Fibroblast of lung (primary cell): ENCODE measurements around the gene BLTP2. TPM values are rescaled to one million over a fixed set of nuclear protein-coding genes. Genes with fewer than 3 reads are reported as not detected.

ENCODE experiments used
- DNase-seq, 2 donors: peaks; one replicate each; pipeline versions ENCODE4 v3.0.0 to v3.0.0-alpha.2; 2010; ENCODE audit warnings: low read depth in 2 of 2
- H2AFZ ChIP-seq: 2 replicates; pipeline ENCODE4 v1.5.1; 2012; ENCODE audit warnings: low read length, control low read depth, inconsistent platforms
- H3K27ac ChIP-seq: 2 replicates; pipeline ENCODE4 v1.5.1; 2011; ENCODE audit warnings: low read length, control low read depth; ENCODE audit not compliant: insufficient read depth
- H3K27me3 ChIP-seq: 2 replicates; pipeline ENCODE4 v1.5.1; 2011; ENCODE audit warnings: mild to moderate bottlenecking, low read length; ENCODE audit not compliant: control insufficient read depth, insufficient read depth
- H3K36me3 ChIP-seq: 2 replicates; pipeline ENCODE4 v1.5.1; 2011; ENCODE audit warnings: low read length; ENCODE audit not compliant: control insufficient read depth, insufficient read depth
- H3K4me1 ChIP-seq: 2 replicates; pipeline ENCODE4 v1.5.1; 2011; ENCODE audit warnings: low read length; ENCODE audit not compliant: control insufficient read depth, insufficient read depth; ENCODE audit errors: extremely low read depth
- H3K4me2 ChIP-seq: 2 replicates; pipeline ENCODE4 v1.5.1; 2011; ENCODE audit warnings: low read length, control low read depth; ENCODE audit not compliant: insufficient read depth; ENCODE audit errors: extremely low read depth
- H3K4me3 ChIP-seq, 4 experiments: fragments of 200-600 bp in 1 of 4; sonication (generic) in 1 of 4; replicated peaks in 1 of 4; 2 replicates each; pipeline ENCODE4 v1.5.1; 2011 to 2016; ENCODE audit warnings: low read length in 4 of 4, low read depth in 3 of 4, mild to moderate bottlenecking in 3 of 4, control low read depth in 2 of 4, inconsistent platforms in 1 of 4, mixed read lengths in 1 of 4; ENCODE audit not compliant: insufficient read depth in 1 of 4; ENCODE audit errors: control extremely low read depth in 1 of 4
- H3K79me2 ChIP-seq: 2 replicates; pipeline ENCODE4 v1.5.1; 2012; ENCODE audit warnings: mild to moderate bottlenecking, low read length, inconsistent platforms; ENCODE audit not compliant: control insufficient read depth, insufficient read depth
- H3K9ac ChIP-seq: 2 replicates; pipeline ENCODE4 v1.5.1; 2011; ENCODE audit warnings: mild to moderate bottlenecking, low read length, control low read depth; ENCODE audit not compliant: insufficient read depth
- H3K9me3 ChIP-seq: 2 replicates; pipeline ENCODE4 v1.5.1; 2012; ENCODE audit warnings: low read depth, low read length; ENCODE audit not compliant: control insufficient read depth, insufficient read depth
- H4K20me1 ChIP-seq: 2 replicates; pipeline ENCODE4 v1.5.1; 2011; ENCODE audit warnings: low read length; ENCODE audit not compliant: control insufficient read depth, insufficient read depth; ENCODE audit errors: extremely low read depth
- CTCF ChIP-seq, 2 donors: IDR thresholded peaks in 1 of 2; conservative IDR thresholded peaks in 1 of 2; 1 replicate in 1 of 2; 2 replicates in 1 of 2; pipeline ENCODE4 v1.5.1; 2011 to 2012; ENCODE audit warnings: low read length in 2 of 2, control low read depth in 1 of 2, inconsistent platforms in 1 of 2, low read depth in 1 of 2, mild to moderate bottlenecking in 1 of 2
- EZH2 ChIP-seq: IDR thresholded peaks from 2 replicates; pipeline ENCODE4 v1.5.1; 2012; ENCODE audit warnings: low read length, control low read depth, mild to moderate bottlenecking; ENCODE audit errors: missing control alignments
- polyA plus RNA-seq, 2 donors: library from polyadenylated mRNA; depleted of rRNA in 1 of 2; stranded (reverse) in 1 of 2; unstranded in 1 of 2; fragments of >200 nt; gene quantifications; 2 replicates each; pipeline ENCODE4 v1.2.1, GENCODE V29; 2011 to 2012; ENCODE audit warnings: missing spikeins in 1 of 2
- total RNA-seq: library from RNA; depleted of rRNA; stranded (reverse); fragments of >200 nt; gene quantifications from 2 replicates; pipeline ENCODE4 v1.2.1, GENCODE V29; 2014

The BLTP2 gene
- total and polyA plus RNA-seq, 2 donors (not counting 1 experiment from before 2014, with no cell fraction given) = 74.9 to 160 TPM

DNA sequence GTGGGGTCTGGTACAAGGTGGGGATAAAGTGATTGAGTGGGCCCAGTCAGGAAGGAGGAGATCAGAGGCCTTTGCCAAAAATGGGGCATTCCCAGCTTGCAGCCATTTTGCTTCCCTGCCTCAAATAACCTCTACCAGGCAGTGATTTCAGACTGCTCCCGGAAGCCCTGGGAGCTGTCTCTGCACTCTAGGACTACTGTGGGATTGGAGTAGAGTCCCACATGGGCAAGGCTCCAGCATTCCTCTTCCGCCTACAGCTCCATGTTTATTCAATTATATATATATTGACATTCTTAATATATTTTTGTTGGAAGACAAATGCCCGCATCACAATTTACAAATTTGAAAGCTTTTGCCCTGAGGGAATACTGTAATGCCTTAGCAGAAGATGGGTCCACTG lies 30.5 kb upstream of the BLTP2 start:
- H4K20me1 ChIP-seq = no peaks in the 10 kb centered on the region
- no peak overlapping the region for H2AFZ ChIP-seq
- H3K9me3 ChIP-seq = no peaks in the 10 kb centered on the region
- H3K27me3 ChIP-seq = no peaks in the 10 kb centered on the region
- no peak for DNase-seq
- TF ChIP-seq EZH2 = no peak
- TF ChIP-seq CTCF (conservative IDR thresholded peaks at IDR 0.05 in 1 of 2, IDR thresholded peaks at IDR 0.05 in 1 of 2; ENCODE audit: low read depth in 1 of 2, low read length in 2 of 2) = no peak
- no peak overlapping the region for H3K4me2 ChIP-seq
- no peak overlapping the region for H3K4me3 ChIP-seq
- no peak overlapping the region for H3K9ac ChIP-seq
- H3K36me3 ChIP-seq = peaks cover 37% of the 10 kb centered on the region
- no peaks in the 10 kb centered on the region for H3K4me1 ChIP-seq
- peaks cover 2% of the 10 kb centered on the region for H3K79me2 ChIP-seq
- H3K27ac ChIP-seq = peak overlapping the region; percentile 6

DNA sequence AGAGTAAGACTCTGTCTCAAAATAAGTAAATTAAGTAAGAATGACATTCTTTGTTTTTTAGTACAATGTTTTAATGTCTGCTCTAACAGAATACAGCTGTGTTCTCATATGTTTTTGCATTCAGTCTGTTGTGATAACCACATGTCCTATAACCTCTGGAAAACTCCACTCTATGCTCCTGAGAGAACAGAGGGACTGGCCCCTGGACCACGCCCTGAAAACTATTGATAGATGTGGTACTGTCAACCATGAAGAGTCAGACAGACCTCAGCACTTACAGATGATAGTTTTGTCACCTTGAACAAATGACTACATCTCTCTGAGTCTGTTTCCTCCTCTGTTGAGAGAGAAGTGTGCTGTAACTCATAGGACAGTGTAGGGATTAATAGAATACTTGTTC lies 25.0 kb upstream of the BLTP2 start:
- peaks cover 38% of the 10 kb centered on the region for H3K79me2 ChIP-seq
- H3K9ac ChIP-seq = no peak overlapping the region
- peaks cover 2% of the 10 kb centered on the region for H4K20me1 ChIP-seq
- TF ChIP-seq EZH2 = no peak
- no peak for TF ChIP-seq CTCF (conservative IDR thresholded peaks at IDR 0.05 in 1 of 2, IDR thresholded peaks at IDR 0.05 in 1 of 2; ENCODE audit: low read depth in 1 of 2, low read length in 2 of 2)
- no peaks in the 10 kb centered on the region for H3K27me3 ChIP-seq
- DNase-seq = no peak
- no peaks in the 10 kb centered on the region for H3K9me3 ChIP-seq
- H2AFZ ChIP-seq = no peak overlapping the region
- H3K27ac ChIP-seq = no peak overlapping the region
- peaks cover 19% of the 10 kb centered on the region for H3K36me3 ChIP-seq
- no peak overlapping the region for H3K4me3 ChIP-seq
- no peak overlapping the region for H3K4me2 ChIP-seq
- H3K4me1 ChIP-seq = no peaks in the 10 kb centered on the region

GRCh38 chr17:28667870-28668269 lies 22.9 kb upstream of the BLTP2 start:
- peak in 1 of 2 donors; percentile 18 for DNase-seq
- H3K27ac ChIP-seq = no peak overlapping the region
- TF ChIP-seq CTCF (conservative IDR thresholded peaks at IDR 0.05 in 1 of 2, IDR thresholded peaks at IDR 0.05 in 1 of 2; ENCODE audit: low read depth in 1 of 2, low read length in 2 of 2) (no peak), EZH2 (no peak)
- peaks cover 59% of the 10 kb centered on the region for H3K79me2 ChIP-seq
- no peaks in the 10 kb centered on the region for H3K27me3 ChIP-seq
- no peak overlapping the region for H3K4me3 ChIP-seq
- peaks cover 3% of the 10 kb centered on the region for H3K4me1 ChIP-seq
- no peak overlapping the region for H3K9ac ChIP-seq
- no peaks in the 10 kb centered on the region for H3K9me3 ChIP-seq
- H3K4me2 ChIP-seq = no peak overlapping the region
- H4K20me1 ChIP-seq = peaks cover 2% of the 10 kb centered on the region
- peaks cover 11% of the 10 kb centered on the region for H3K36me3 ChIP-seq
- H2AFZ ChIP-seq = no peak overlapping the region
